ENCODE measurements around the gene KLHL29.

DNA sequence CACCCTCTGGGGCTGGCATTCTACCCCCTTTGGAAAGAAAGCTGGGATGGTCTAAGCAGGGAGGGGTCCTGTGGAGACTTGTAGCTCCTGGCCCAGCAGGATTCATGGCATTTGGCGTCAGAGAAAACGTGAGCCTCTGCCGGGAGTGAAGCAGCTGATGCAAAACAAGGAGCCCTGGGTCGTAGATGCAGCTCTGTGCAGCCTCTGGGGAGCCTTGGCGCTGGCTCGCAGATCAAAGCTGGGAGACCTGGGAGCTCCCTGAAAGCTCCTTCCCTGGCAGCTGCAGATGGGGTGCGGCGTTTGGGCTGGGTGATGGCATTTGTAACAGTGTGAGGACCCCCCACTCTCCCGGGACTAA lies 148.3 kb downstream of the KLHL29 start:
- TF ChIP-seq, protein P1, sequence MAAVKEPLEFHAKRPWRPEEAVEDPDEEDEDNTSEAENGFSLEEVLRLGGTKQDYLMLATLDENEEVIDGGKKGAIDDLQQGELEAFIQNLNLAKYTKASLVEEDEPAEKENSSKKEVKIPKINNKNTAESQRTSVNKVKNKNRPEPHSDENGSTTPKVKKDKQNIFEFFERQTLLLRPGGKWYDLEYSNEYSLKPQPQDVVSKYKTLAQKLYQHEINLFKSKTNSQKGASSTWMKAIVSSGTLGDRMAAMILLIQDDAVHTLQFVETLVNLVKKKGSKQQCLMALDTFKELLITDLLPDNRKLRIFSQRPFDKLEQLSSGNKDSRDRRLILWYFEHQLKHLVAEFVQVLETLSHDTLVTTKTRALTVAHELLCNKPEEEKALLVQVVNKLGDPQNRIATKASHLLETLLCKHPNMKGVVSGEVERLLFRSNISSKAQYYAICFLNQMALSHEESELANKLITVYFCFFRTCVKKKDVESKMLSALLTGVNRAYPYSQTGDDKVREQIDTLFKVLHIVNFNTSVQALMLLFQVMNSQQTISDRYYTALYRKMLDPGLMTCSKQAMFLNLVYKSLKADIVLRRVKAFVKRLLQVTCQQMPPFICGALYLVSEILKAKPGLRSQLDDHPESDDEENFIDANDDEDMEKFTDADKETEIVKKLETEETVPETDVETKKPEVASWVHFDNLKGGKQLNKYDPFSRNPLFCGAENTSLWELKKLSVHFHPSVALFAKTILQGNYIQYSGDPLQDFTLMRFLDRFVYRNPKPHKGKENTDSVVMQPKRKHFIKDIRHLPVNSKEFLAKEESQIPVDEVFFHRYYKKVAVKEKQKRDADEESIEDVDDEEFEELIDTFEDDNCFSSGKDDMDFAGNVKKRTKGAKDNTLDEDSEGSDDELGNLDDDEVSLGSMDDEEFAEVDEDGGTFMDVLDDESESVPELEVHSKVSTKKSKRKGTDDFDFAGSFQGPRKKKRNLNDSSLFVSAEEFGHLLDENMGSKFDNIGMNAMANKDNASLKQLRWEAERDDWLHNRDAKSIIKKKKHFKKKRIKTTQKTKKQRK (IDR thresholded peaks at IDR 0.05; ENCODE audit: low read depth, low read length), result no peak
- no peak for TF ChIP-seq POLR2AphosphoS5 (IDR thresholded peaks at IDR 0.05; ENCODE audit: low read length)
- no peak for TF ChIP-seq SIN3A (IDR thresholded peaks at IDR 0.05; ENCODE audit: low read depth, low read length)
- no peak for TF ChIP-seq JUNB (IDR thresholded peaks at IDR 0.05)
- TF ChIP-seq CEBPB (IDR thresholded peaks at IDR 0.05; ENCODE audit: borderline replicate concordance in 1 of 2, low read depth in 2 of 2, low read length in 2 of 2), result no peak
- TF ChIP-seq, protein P2, sequence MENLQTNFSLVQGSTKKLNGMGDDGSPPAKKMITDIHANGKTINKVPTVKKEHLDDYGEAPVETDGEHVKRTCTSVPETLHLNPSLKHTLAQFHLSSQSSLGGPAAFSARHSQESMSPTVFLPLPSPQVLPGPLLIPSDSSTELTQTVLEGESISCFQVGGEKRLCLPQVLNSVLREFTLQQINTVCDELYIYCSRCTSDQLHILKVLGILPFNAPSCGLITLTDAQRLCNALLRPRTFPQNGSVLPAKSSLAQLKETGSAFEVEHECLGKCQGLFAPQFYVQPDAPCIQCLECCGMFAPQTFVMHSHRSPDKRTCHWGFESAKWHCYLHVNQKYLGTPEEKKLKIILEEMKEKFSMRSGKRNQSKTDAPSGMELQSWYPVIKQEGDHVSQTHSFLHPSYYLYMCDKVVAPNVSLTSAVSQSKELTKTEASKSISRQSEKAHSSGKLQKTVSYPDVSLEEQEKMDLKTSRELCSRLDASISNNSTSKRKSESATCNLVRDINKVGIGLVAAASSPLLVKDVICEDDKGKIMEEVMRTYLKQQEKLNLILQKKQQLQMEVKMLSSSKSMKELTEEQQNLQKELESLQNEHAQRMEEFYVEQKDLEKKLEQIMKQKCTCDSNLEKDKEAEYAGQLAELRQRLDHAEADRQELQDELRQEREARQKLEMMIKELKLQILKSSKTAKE (IDR thresholded peaks at IDR 0.05; ENCODE audit: low read depth, poor library complexity, severe bottlenecking), result no peak
- no peak for TF ChIP-seq MYC (IDR thresholded peaks at IDR 0.05; ENCODE audit: insufficient read depth, insufficient read length, insufficient replicate concordance, low read length, severe bottlenecking)
- no peak for TF ChIP-seq RAD21 (IDR thresholded peaks at IDR 0.05; ENCODE audit: insufficient read depth, low read depth, low read length)
- TF ChIP-seq TARDBP (IDR thresholded peaks at IDR 0.05; ENCODE audit: borderline replicate concordance), result no peak
- no peak for TF ChIP-seq RFX5 (IDR thresholded peaks at IDR 0.05; ENCODE audit: low read depth, low read length)
- TF ChIP-seq, protein P3, sequence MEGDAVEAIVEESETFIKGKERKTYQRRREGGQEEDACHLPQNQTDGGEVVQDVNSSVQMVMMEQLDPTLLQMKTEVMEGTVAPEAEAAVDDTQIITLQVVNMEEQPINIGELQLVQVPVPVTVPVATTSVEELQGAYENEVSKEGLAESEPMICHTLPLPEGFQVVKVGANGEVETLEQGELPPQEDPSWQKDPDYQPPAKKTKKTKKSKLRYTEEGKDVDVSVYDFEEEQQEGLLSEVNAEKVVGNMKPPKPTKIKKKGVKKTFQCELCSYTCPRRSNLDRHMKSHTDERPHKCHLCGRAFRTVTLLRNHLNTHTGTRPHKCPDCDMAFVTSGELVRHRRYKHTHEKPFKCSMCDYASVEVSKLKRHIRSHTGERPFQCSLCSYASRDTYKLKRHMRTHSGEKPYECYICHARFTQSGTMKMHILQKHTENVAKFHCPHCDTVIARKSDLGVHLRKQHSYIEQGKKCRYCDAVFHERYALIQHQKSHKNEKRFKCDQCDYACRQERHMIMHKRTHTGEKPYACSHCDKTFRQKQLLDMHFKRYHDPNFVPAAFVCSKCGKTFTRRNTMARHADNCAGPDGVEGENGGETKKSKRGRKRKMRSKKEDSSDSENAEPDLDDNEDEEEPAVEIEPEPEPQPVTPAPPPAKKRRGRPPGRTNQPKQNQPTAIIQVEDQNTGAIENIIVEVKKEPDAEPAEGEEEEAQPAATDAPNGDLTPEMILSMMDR (IDR thresholded peaks at IDR 0.05 in 2 of 3, conservative IDR thresholded peaks at IDR 0.05 in 1 of 3; ENCODE audit: control insufficient read depth in 2 of 3, extremely low read depth in 1 of 3, insufficient read depth in 1 of 3, low read depth in 3 of 3, low read length in 3 of 3), result no peak
- no peak for TF ChIP-seq ZNF24 (IDR thresholded peaks at IDR 0.05)
- TF ChIP-seq ZSCAN29 (IDR thresholded peaks at IDR 0.05), result no peak
- no peak for TF ChIP-seq NFYA (IDR thresholded peaks at IDR 0.05; ENCODE audit: borderline replicate concordance, low read depth, low read length)
